B cell (primary cell): ENCODE measurements around the gene HPN. TPM values are rescaled to one million over a fixed set of nuclear protein-coding genes. Genes with fewer than 3 reads are reported as not detected.

Source experiments
- ATAC-seq: fragments of 200-7000 bp; cut with Tn5 transposase; one replicate; pipeline ENCODE4 v1.10.0; 2021; ENCODE audit warnings: low read depth, mild to moderate bottlenecking, moderate number of reproducible peaks, moderate library complexity
- CTCF ChIA-PET: fragments of 350-600 bp; sonication (Branson Sonifier 250); formaldehyde crosslinking; loops from one replicate; lab custom pipeline; 2021; ENCODE audit warnings: antibody characterized with exemption, inconsistent platforms; lab: Charles Lee
- POLR2A ChIA-PET: fragments of 350-600 bp; sonication (Branson Sonifier 250); formaldehyde crosslinking; loops from one replicate; lab custom pipeline; 2021; ENCODE audit warnings: antibody characterized with exemption; lab: Charles Lee
- DNase-seq: peaks from one replicate; pipeline ENCODE4 v3.0.0; 2013
- H2AFZ ChIP-seq: 2 replicates; pipeline ENCODE4 v1.6.1; 2012; ENCODE audit warnings: mild to moderate bottlenecking, low read depth, low read length; ENCODE audit not compliant: insufficient read depth, poor library complexity, severe bottlenecking
- H3K27ac ChIP-seq, 2 donors: 1 replicate in 1 of 2; 2 replicates in 1 of 2; pipeline ENCODE4 v1.5.1; 2012 to 2013; ENCODE audit warnings: low read length in 2 of 2, mild to moderate bottlenecking in 2 of 2, moderate library complexity in 1 of 2
- H3K27me3 ChIP-seq, 4 experiments: fragments of 200-600 bp in 1 of 4; sonication (generic) in 1 of 4; replicated peaks in 1 of 4; 1 replicate in 2 of 4; 2 replicates in 2 of 4; pipeline versions ENCODE4 v1.6.1 to v1.7.0; 2013 to 2016; ENCODE audit warnings: low read length in 3 of 4, mild to moderate bottlenecking in 2 of 4, mixed read lengths in 1 of 4, moderate library complexity in 1 of 4; ENCODE audit not compliant: insufficient read depth in 4 of 4, control insufficient read depth in 3 of 4; ENCODE audit errors: control extremely low read depth in 1 of 4
- H3K36me3 ChIP-seq, 2 experiments: replicated peaks in 1 of 2; 1 replicate in 1 of 2; 2 replicates in 1 of 2; pipeline versions ENCODE4 v1.6.1 to v1.7.1; 2013; ENCODE audit warnings: low read length in 1 of 2; ENCODE audit not compliant: insufficient read depth in 2 of 2, control insufficient read depth in 1 of 2; ENCODE audit errors: control extremely low read depth in 1 of 2, extremely low read depth in 1 of 2
- H3K4me1 ChIP-seq, 2 donors: fragments of 200-600 bp in 1 of 2; sonication (generic) in 1 of 2; 1 replicate in 1 of 2; 2 replicates in 1 of 2; pipeline versions ENCODE4 v1.5.1 to v1.6.1; 2013 to 2017; ENCODE audit warnings: low read length in 2 of 2; ENCODE audit not compliant: control insufficient read depth in 2 of 2, insufficient read depth in 2 of 2
- H3K4me2 ChIP-seq: replicated peaks from 2 replicates; pipeline ENCODE3; 2012; ENCODE audit warnings: mild to moderate bottlenecking, low read depth, low read length; ENCODE audit not compliant: poor library complexity, severe bottlenecking
- H3K4me3 ChIP-seq, 5 experiments: fragments of 200-600 bp in 1 of 5; sonication (generic) in 1 of 5; 1 replicate in 3 of 5; 2 replicates in 2 of 5; pipeline versions ENCODE4 v1.5.1 to v1.7.0; 2011 to 2016; ENCODE audit warnings: low read length in 4 of 5, mild to moderate bottlenecking in 4 of 5, low read depth in 2 of 5, control low read depth in 1 of 5, moderate library complexity in 1 of 5; ENCODE audit not compliant: insufficient read depth in 1 of 5; ENCODE audit errors: control extremely low read depth in 1 of 5, extremely low read depth in 1 of 5
- H3K79me2 ChIP-seq: fragments of 200-600 bp; sonication (generic); one replicate; pipeline ENCODE4 v1.6.0; 2016; ENCODE audit warnings: low read length; ENCODE audit not compliant: control insufficient read depth, insufficient read depth
- H3K9ac ChIP-seq: fragments of 200-600 bp; sonication (generic); 2 replicates; pipeline ENCODE4 v1.6.1; 2017; ENCODE audit warnings: mild to moderate bottlenecking, low read length, moderate library complexity
- H3K9me3 ChIP-seq, 3 donors: one replicate each; pipeline versions ENCODE4 v1.6.1 to v1.7.1; 2013; ENCODE audit warnings: low read length in 2 of 3; ENCODE audit not compliant: control insufficient read depth in 2 of 3, insufficient read depth in 1 of 3; ENCODE audit errors: control extremely low read depth in 1 of 3
- H4K20me1 ChIP-seq: 2 replicates; pipeline ENCODE4 v1.6.0; 2012; ENCODE audit warnings: mild to moderate bottlenecking, low read length; ENCODE audit not compliant: insufficient read depth, control insufficient read depth, poor library complexity, severe bottlenecking
- H3K27ac Mint-ChIP-seq: one replicate; pipeline ENCODE4 v1.8.0; 2021; ENCODE audit warnings: mixed read lengths
- H3K27me3 Mint-ChIP-seq: one replicate; pipeline ENCODE4 v1.8.0; 2021; ENCODE audit warnings: mixed read lengths
- H3K4me1 Mint-ChIP-seq: one replicate; pipeline ENCODE4 v1.8.0; 2021; ENCODE audit warnings: mixed read lengths
- H3K4me3 Mint-ChIP-seq: one replicate; pipeline ENCODE4 v1.8.0; 2021; ENCODE audit warnings: mixed read lengths
- H3K9me3 Mint-ChIP-seq: one replicate; pipeline ENCODE4 v1.8.0; 2022; ENCODE audit warnings: mixed read lengths; ENCODE audit not compliant: insufficient read depth
- EZH2 ChIP-seq: IDR thresholded peaks from 2 replicates; pipeline ENCODE4 v1.6.1; 2012; ENCODE audit warnings: borderline replicate concordance, low read depth, mild to moderate bottlenecking, moderate library complexity, low read length; ENCODE audit not compliant: insufficient read depth, poor library complexity, severe bottlenecking
- WGBS: methylation state at CpG from one replicate; pipeline ENCODE4 v1.1.5; 2013; ENCODE audit warnings: missing lambda C conversion rate; ENCODE audit not compliant: insufficient coverage; 5-methylcytosine and 5-hydroxymethylcytosine counted together
- intact Hi-C: fragments of 100-400 bp; cut with micrococcal nuclease; formaldehyde crosslinking; loops from one replicate; pipeline ENCODE4 v1.10.0; 2022
- polyA plus RNA-seq: library from polyadenylated mRNA; depleted of rRNA; stranded (reverse); fragments of >200 nt; gene quantifications from 2 replicates; pipeline ENCODE4 v1.2.3, GENCODE V29; 2012
- total RNA-seq, 2 donors: library from RNA; stranded (reverse); fragments of 120-200 nt in 1 of 2; gene quantifications; 1 replicate in 1 of 2; 2 replicates in 1 of 2; pipeline versions ENCODE4 v1.2.3 to v1.2.4, GENCODE V29; 2013 to 2022
- TF ChIP-seq, protein P1 (sequence below): fragments of 200-600 bp; IDR thresholded peaks from one replicate; pipeline ENCODE4 v1.8.0; 2022; ENCODE audit warnings: antibody characterized with exemption, mild to moderate bottlenecking

The HPN gene
- total and polyA plus RNA-seq, 2 donors (not counting 1 experiment from before 2014, with no cell fraction given): 0.30 TPM; not detected in 1

DNA sequence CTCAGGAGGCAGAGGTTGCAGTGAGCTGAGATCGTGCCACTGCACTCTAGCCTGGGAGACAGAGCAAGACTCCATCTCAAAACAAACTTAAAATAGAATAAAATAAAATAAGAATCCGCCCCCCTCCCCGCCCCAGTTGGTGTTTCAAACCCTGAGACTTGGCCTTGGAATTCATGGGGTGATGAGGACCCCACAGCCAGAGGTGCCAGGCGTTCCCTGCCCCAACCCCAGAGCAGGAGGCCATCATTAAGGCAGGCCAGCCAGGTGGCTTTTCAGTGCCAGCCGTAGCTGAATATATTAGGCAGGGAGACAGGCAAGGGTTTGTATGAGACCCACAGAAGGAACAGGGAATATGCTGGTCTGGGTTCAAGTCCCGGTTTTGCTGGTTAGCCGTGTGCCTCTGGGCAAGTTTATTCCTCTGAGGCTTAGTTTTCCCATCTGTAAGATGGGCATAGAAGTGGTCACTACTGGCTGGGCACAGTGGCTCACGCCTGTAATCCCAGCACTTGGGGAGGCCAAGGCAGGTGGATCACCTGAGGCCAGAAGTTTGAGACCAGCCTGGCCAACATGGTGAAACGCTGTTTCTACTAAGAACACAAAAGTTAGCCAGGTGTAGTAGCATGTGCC lies 12.3 kb downstream of the HPN start:
- no peak overlapping the region for H3K27ac ChIP-seq
- no peaks in the 10 kb centered on the region for H3K36me3 ChIP-seq
- TF ChIP-seq, protein P1, sequence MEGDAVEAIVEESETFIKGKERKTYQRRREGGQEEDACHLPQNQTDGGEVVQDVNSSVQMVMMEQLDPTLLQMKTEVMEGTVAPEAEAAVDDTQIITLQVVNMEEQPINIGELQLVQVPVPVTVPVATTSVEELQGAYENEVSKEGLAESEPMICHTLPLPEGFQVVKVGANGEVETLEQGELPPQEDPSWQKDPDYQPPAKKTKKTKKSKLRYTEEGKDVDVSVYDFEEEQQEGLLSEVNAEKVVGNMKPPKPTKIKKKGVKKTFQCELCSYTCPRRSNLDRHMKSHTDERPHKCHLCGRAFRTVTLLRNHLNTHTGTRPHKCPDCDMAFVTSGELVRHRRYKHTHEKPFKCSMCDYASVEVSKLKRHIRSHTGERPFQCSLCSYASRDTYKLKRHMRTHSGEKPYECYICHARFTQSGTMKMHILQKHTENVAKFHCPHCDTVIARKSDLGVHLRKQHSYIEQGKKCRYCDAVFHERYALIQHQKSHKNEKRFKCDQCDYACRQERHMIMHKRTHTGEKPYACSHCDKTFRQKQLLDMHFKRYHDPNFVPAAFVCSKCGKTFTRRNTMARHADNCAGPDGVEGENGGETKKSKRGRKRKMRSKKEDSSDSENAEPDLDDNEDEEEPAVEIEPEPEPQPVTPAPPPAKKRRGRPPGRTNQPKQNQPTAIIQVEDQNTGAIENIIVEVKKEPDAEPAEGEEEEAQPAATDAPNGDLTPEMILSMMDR: no peak
- TF ChIP-seq EZH2: no peak
- no peak for ATAC-seq
- no peak for DNase-seq
- no peaks in the 10 kb centered on the region for H4K20me1 ChIP-seq
- POLR2A ChIA-PET: no interaction called here
- no peaks in the 10 kb centered on the region for H3K27me3 ChIP-seq
- H3K4me3 ChIP-seq: no peak overlapping the region
- H3K4me3 Mint-ChIP-seq: no peak overlapping the region
- no peak overlapping the region for H2AFZ ChIP-seq
- no peaks in the 10 kb centered on the region for H3K4me1 ChIP-seq
- H3K27me3 Mint-ChIP-seq: peaks cover 9% of the 10 kb centered on the region
- no peak overlapping the region for H3K27ac Mint-ChIP-seq
- 85% methylated on average over 7 of the region's 9 CpGs for WGBS
- intact Hi-C loops: no loop called here
- CTCF ChIA-PET: interaction anchor here (0.6 kb wide), 1 partner anchor 27 kb away, joined by 3 read pairs; no protein-coding TSS in a partner anchor
- H3K4me2 ChIP-seq: no peak overlapping the region
- no peaks in the 10 kb centered on the region for H3K79me2 ChIP-seq
- no peaks in the 10 kb centered on the region for H3K9me3 ChIP-seq
- H3K4me1 Mint-ChIP-seq: no peaks in the 10 kb centered on the region
- no peak overlapping the region for H3K9ac ChIP-seq
- H3K9me3 Mint-ChIP-seq: no peaks in the 10 kb centered on the region

DNA sequence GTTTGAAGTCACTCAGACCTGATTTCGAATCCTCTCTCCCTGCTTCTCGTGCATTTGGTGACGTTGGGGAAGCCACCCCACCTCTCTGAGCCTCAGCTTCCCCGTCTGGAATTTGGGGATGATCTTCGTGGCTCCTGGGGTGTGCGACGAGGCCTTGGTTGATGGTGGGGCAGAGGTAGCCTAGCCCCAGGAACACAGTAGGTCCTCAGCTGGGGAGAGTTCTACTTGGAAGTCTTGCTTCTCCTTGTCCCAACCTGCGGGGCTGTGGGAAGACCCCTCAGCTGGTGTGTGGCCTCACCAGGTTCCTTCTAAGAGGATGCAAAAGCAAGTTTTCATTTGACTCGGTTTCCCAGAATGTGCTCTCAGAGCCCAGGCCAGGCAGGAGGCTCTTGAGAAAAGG lies 13.1 kb downstream of the HPN start:
- ATAC-seq (no peak), DNase-seq (no peak)
- Mint-ChIP-seq H3K4me1 (no peaks in the 10 kb centered on the region), H3K4me3 (no peak overlapping the region), H3K9me3 (no peaks in the 10 kb centered on the region), H3K27me3 (peaks cover 9% of the 10 kb centered on the region), H3K27ac (no peak overlapping the region)
- H3K79me2 ChIP-seq: no peaks in the 10 kb centered on the region
- intact Hi-C loops: loop anchor here (5.0 kb wide), 1 partner anchor 38 kb away; no protein-coding TSS in a partner anchor
- TF ChIP-seq, protein P1: no peak
- TF ChIP-seq EZH2: no peak
- WGBS: 91% methylated on average over 8 of the region's 9 CpGs
- H2AFZ ChIP-seq: no peak overlapping the region
- no peak overlapping the region for H3K27ac ChIP-seq
- CTCF ChIA-PET: interaction anchor here (0.6 to 2.6 kb wide), 6 partner anchors 10 to 162 kb away, joined by 3 to 16 read pairs (median 6); no protein-coding TSS in a partner anchor
- no peak overlapping the region for H3K4me3 ChIP-seq
- no peak overlapping the region for H3K4me2 ChIP-seq
- no peaks in the 10 kb centered on the region for H4K20me1 ChIP-seq
- POLR2A ChIA-PET: no interaction called here
- H3K9me3 ChIP-seq: no peaks in the 10 kb centered on the region
- no peak overlapping the region for H3K9ac ChIP-seq
- H3K36me3 ChIP-seq: no peaks in the 10 kb centered on the region
- H3K27me3 ChIP-seq: no peaks in the 10 kb centered on the region
- no peaks in the 10 kb centered on the region for H3K4me1 ChIP-seq
